GM23338 (cell line): ENCODE measurements around the gene CCBE1. TPM values are rescaled to one million over a fixed set of nuclear protein-coding genes. Genes with fewer than 3 reads are reported as not detected.

ENCODE experiments used
- ATAC-seq: fragments of 200-7000 bp; cut with Tn5 transposase; 3 replicates; pipeline ENCODE4 v1.9.1; 2020
- DNase-seq: peaks from one replicate; pipeline ENCODE4 v3.0.0-alpha.2; 2015; ENCODE audit warnings: low spot score
- H2AFZ ChIP-seq: fragments of 200-600 bp; sonication (generic); 2 replicates; pipeline ENCODE4 v1.8.0; 2016; ENCODE audit warnings: antibody characterized with exemption, mild to moderate bottlenecking, moderate library complexity
- H3F3A ChIP-seq: fragments of 200-600 bp; sonication (generic); replicated peaks from 2 replicates; pipeline ENCODE4 v1.8.0; 2017; ENCODE audit warnings: antibody characterized with exemption, mixed run types, low read depth
- H3K27ac ChIP-seq: fragments of 200-600 bp; sonication (generic); 2 replicates; pipeline ENCODE4 v1.6.1; 2016; ENCODE audit warnings: low read depth
- H3K27me3 ChIP-seq: fragments of 200-600 bp; sonication (generic); 2 replicates; pipeline ENCODE4 v1.8.0; 2016; ENCODE audit warnings: mild to moderate bottlenecking, mixed run types, moderate library complexity; ENCODE audit not compliant: insufficient read depth
- H3K36me3 ChIP-seq: fragments of 200-600 bp; sonication (generic); 2 replicates; pipeline ENCODE4 v1.8.0; 2016; ENCODE audit warnings: mild to moderate bottlenecking; ENCODE audit not compliant: insufficient read depth
- H3K4me1 ChIP-seq: fragments of 200-600 bp; sonication (generic); 2 replicates; pipeline ENCODE4 v1.8.0; 2016; ENCODE audit warnings: mild to moderate bottlenecking, moderate library complexity; ENCODE audit not compliant: insufficient read depth
- H3K4me2 ChIP-seq: fragments of 200-600 bp; sonication (generic); 2 replicates; pipeline ENCODE4 v1.7.1; 2017; ENCODE audit warnings: mixed run types
- H3K4me3 ChIP-seq: fragments of 200-600 bp; sonication (generic); 2 replicates; pipeline ENCODE4 v1.6.1; 2016; ENCODE audit warnings: mixed run types
- H3K79me2 ChIP-seq: fragments of 200-600 bp; sonication (generic); replicated peaks from 2 replicates; pipeline ENCODE4 v1.8.0; 2017; ENCODE audit warnings: mild to moderate bottlenecking; ENCODE audit not compliant: insufficient read depth
- H3K9me2 ChIP-seq: fragments of 200-600 bp; sonication (generic); 2 replicates; pipeline ENCODE4 v1.8.0; 2017; ENCODE audit not compliant: insufficient read depth
- H4K20me1 ChIP-seq: fragments of 200-600 bp; sonication (generic); replicated peaks from 2 replicates; pipeline ENCODE4 v1.8.0; 2017; ENCODE audit warnings: mild to moderate bottlenecking; ENCODE audit not compliant: insufficient read depth
- H3K27ac Mint-ChIP-seq: 2 replicates; pipeline ENCODE4 v1.8.0; 2020; ENCODE audit warnings: inconsistent platforms, mild to moderate bottlenecking, moderate library complexity, mixed read lengths
- H3K27me3 Mint-ChIP-seq: 3 replicates; pipeline ENCODE4 v1.8.0; 2022; ENCODE audit warnings: low read depth, mild to moderate bottlenecking, moderate library complexity, mixed read lengths, inconsistent platforms; ENCODE audit not compliant: insufficient read depth, poor library complexity
- H3K36me3 Mint-ChIP-seq: 3 replicates; pipeline ENCODE4 v1.8.0; 2021; ENCODE audit warnings: low read depth, mild to moderate bottlenecking, inconsistent platforms, moderate library complexity, mixed read lengths
- H3K4me1 Mint-ChIP-seq: 3 replicates; pipeline ENCODE4 v1.8.0; 2020; ENCODE audit warnings: mild to moderate bottlenecking, inconsistent platforms, mixed read lengths
- H3K4me3 Mint-ChIP-seq: 3 replicates; pipeline ENCODE4 v1.8.0; 2021; ENCODE audit warnings: moderate library complexity, mild to moderate bottlenecking, inconsistent platforms, mixed read lengths
- H3K9me3 Mint-ChIP-seq: 3 replicates; pipeline ENCODE4 v1.8.0; 2020; ENCODE audit warnings: moderate library complexity, mild to moderate bottlenecking, inconsistent platforms, mixed read lengths
- CTCF ChIP-seq, 2 experiments: fragments of 200-600 bp in 1 of 2; sonication (generic) in 1 of 2; conservative IDR thresholded peaks; 2 replicates each; pipeline versions ENCODE4 v1.5.1 to v1.6.1; 2016 to 2017; ENCODE audit warnings: antibody characterized with exemption in 2 of 2, low read depth in 2 of 2, mild to moderate bottlenecking in 2 of 2, moderate library complexity in 1 of 2
- NANOG ChIP-seq: IDR thresholded peaks from 2 replicates; pipeline ENCODE4 v1.6.1; 2016; ENCODE audit warnings: antibody characterized with exemption, borderline replicate concordance
- POLR2AphosphoS5 ChIP-seq: IDR thresholded peaks from 2 replicates; pipeline ENCODE4 v1.6.1; 2016; ENCODE audit warnings: antibody characterized with exemption, low read depth
- REST ChIP-seq: IDR thresholded peaks from one replicate; pipeline ENCODE4 v1.6.1; 2018; ENCODE audit warnings: antibody characterized with exemption; ENCODE audit not compliant: unreplicated experiment
- STAT1 ChIP-seq: IDR thresholded peaks from one replicate; pipeline ENCODE4 v1.6.1; 2016; ENCODE audit warnings: antibody characterized with exemption; ENCODE audit not compliant: unreplicated experiment
- ZNF331 ChIP-seq: fragments of 250-450 bp; sonication (Bioruptor Pico); IDR thresholded peaks from 2 replicates; pipeline ENCODE4 v1.5.0; 2020; ENCODE audit warnings: low read depth, mild to moderate bottlenecking, moderate library complexity
- ZNF462 ChIP-seq: fragments of 250-450 bp; sonication (Bioruptor Pico); IDR thresholded peaks from 2 replicates; pipeline ENCODE4 v1.5.0; 2020; ENCODE audit warnings: mild to moderate bottlenecking, moderate library complexity
- polyA plus RNA-seq: library from polyadenylated mRNA; unstranded; fragments of >200 nt; fragmentation: Nextera tagmentation; extraction: Ambion mirVana; gene quantifications from 2 replicates; pipeline ENCODE4 v1.2.1, GENCODE V29; 2016
- total RNA-seq: library from RNA; depleted of rRNA; stranded (reverse); fragments of >200 nt; shearing (Covaris generic); gene quantifications from 2 replicates; pipeline ENCODE4 v1.2.3, GENCODE V29; 2014

The CCBE1 gene
- total and polyA plus RNA-seq, 2 experiments from 2014 or later, result 2.1 to 2.6 TPM

GRCh38 chr18:59517446-59518165, 179.6 kb downstream of the CCBE1 start:
- H3K36me3 ChIP-seq, result no peaks in the 10 kb centered on the region
- DNase-seq, result peak; percentile 54
- H4K20me1 ChIP-seq, result no peaks in the 10 kb centered on the region; the same call in 1 of the 2 replicates
- H3K4me1 ChIP-seq, result no peaks in the 10 kb centered on the region
- Mint-ChIP-seq H3K4me1 (peaks cover 9% of the 10 kb centered on the region; the same call in 2 of the 3 replicates), H3K9me3 (no peaks in the 10 kb centered on the region), H3K27ac (no peak overlapping the region), H3K36me3 (no peaks in the 10 kb centered on the region), H3K4me3 (no peak overlapping the region), H3K27me3 (peaks cover 5% of the 10 kb centered on the region)
- H3K9me2 ChIP-seq, result no peaks in the 10 kb centered on the region
- no peak overlapping the region for H2AFZ ChIP-seq
- no peak overlapping the region for H3K27ac ChIP-seq
- no peaks in the 10 kb centered on the region for H3K79me2 ChIP-seq
- ATAC-seq, result peak; percentile 76
- no peaks in the 10 kb centered on the region for H3F3A ChIP-seq
- no peaks in the 10 kb centered on the region for H3K27me3 ChIP-seq
- TF ChIP-seq REST, result peak; percentile 86
- TF ChIP-seq STAT1, result no peak
- no peak overlapping the region for H3K4me2 ChIP-seq
- H3K4me3 ChIP-seq, result no peak overlapping the region

- Histone ChIP-seq H3K27ac (no peak overlapping the region), H3K4me1 (no peaks in the 10 kb centered on the region), H3F3A (no peaks in the 10 kb centered on the region), H4K20me1 (no peaks in the 10 kb centered on the region; the same call in 1 of the 2 replicates), H3K9me2 (no peaks in the 10 kb centered on the region), H2AFZ (no peak overlapping the region), H3K4me2 (no peak overlapping the region), H3K27me3 (no peaks in the 10 kb centered on the region), H3K79me2 (no peaks in the 10 kb centered on the region), H3K4me3 (no peak overlapping the region), H3K36me3 (no peaks in the 10 kb centered on the region)
- Mint-ChIP-seq H3K9me3 (no peaks in the 10 kb centered on the region), H3K27ac (no peak overlapping the region), H3K27me3 (peaks cover 5% of the 10 kb centered on the region), H3K4me3 (no peak overlapping the region), H3K36me3 (no peaks in the 10 kb centered on the region), H3K4me1 (peaks cover 9% of the 10 kb centered on the region; the same call in 2 of the 3 replicates)
- ATAC-seq (peak; percentile 44; the same call in 2 of the 3 replicates), DNase-seq (peak; percentile 41)
- TF ChIP-seq STAT1 (no peak), CTCF (conservative IDR thresholded peaks at IDR 0.05; ENCODE audit: low read depth in 2 of 2) (no peak), ZNF331 (CRISPR knock-in tag) (no peak), POLR2AphosphoS5 (no peak), NANOG (no peak), ZNF462 (CRISPR knock-in tag) (no peak)
These were observed 180.7 kb downstream of the CCBE1 start for GRCh38 chr18:59516356-59517155.
